GM12873 (cell line): ENCODE measurements around the gene TMTC2.

ENCODE experiments used
- CTCF ChIP-seq: IDR thresholded peaks from 2 replicates; pipeline ENCODE4 v1.5.1; 2012; ENCODE audit warnings: low read depth, mild to moderate bottlenecking, moderate library complexity, low read length, control low read depth; ENCODE audit not compliant: insufficient read depth; ENCODE audit errors: missing control alignments

Gene TMTC2

GRCh38 chr12:82862876-82863649 lies 176.4 kb downstream of the TMTC2 start:
- TF ChIP-seq CTCF = no peak

- TF ChIP-seq CTCF = no peak
Observed at GRCh38 chr12:82866227-82866775, 179.6 kb downstream of the TMTC2 start.

- TF ChIP-seq CTCF = no peak
Observed at GRCh38 chr12:82866946-82867345, 180.2 kb downstream of the TMTC2 start.

GRCh38 chr12:82867762-82868500 lies 181.2 kb downstream of the TMTC2 start:
- TF ChIP-seq CTCF = no peak

GRCh38 chr12:82870771-82871377 lies 184.2 kb downstream of the TMTC2 start:
- TF ChIP-seq CTCF = no peak

- no peak for TF ChIP-seq CTCF
Observed at GRCh38 chr12:82872088-82872487, 185.4 kb downstream of the TMTC2 start.

GRCh38 chr12:82873309-82873708 lies 186.6 kb downstream of the TMTC2 start:
- no peak for TF ChIP-seq CTCF
